ENCODE data around the gene AGGF1.

- TF ChIP-seq, protein P1, sequence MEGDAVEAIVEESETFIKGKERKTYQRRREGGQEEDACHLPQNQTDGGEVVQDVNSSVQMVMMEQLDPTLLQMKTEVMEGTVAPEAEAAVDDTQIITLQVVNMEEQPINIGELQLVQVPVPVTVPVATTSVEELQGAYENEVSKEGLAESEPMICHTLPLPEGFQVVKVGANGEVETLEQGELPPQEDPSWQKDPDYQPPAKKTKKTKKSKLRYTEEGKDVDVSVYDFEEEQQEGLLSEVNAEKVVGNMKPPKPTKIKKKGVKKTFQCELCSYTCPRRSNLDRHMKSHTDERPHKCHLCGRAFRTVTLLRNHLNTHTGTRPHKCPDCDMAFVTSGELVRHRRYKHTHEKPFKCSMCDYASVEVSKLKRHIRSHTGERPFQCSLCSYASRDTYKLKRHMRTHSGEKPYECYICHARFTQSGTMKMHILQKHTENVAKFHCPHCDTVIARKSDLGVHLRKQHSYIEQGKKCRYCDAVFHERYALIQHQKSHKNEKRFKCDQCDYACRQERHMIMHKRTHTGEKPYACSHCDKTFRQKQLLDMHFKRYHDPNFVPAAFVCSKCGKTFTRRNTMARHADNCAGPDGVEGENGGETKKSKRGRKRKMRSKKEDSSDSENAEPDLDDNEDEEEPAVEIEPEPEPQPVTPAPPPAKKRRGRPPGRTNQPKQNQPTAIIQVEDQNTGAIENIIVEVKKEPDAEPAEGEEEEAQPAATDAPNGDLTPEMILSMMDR (IDR thresholded peaks at IDR 0.05; ENCODE audit: low read depth, low read length) = no peak
- no peak for TF ChIP-seq EZH2phosphoT487 (IDR thresholded peaks at IDR 0.05; ENCODE audit: low read depth)
Measured at GRCh38 chr5:77086368-77086688, 56.1 kb downstream of the AGGF1 start.
